HG02571 (cell line): ENCODE results near the gene SLX4IP.
"Not testable (repeated sequence)": the region's sequence is repeated elsewhere in the genome, so short reads cannot be mapped to it uniquely, and the experiment has no call there.

Source experiments
- ATAC-seq: cut with Tn5 transposase; IDR thresholded peaks from one replicate; pipeline ENCODE4 v1.9.1; 2021; ENCODE audit warnings: mild to moderate bottlenecking, moderate library complexity; ENCODE audit not compliant: unreplicated experiment

SLX4IP gene

DNA sequence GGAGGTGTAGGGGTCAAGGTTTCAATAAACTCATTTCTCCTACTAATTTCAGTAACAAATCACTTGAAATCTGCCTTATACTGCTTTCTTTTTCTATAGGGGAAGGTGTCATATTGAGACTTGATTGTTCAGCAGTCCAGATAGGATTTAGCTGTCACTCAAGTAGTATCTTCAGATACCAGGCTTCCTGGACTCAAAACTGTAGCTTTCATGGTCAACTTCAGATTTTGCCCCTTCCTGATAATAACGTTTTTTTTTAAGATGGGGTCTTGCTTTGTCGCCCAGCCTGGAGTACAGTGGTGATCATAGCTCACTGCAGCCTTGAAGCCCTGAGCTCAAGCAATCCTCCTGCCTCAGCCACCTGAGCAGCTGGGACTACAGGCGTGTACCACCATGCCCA is 160.9 kb downstream of the SLX4IP start:
- no peak for ATAC-seq

- no peak for ATAC-seq
Observed at GRCh38 chr20:10596710-10597121, 161.6 kb downstream of the SLX4IP start.

- no peak for ATAC-seq
Observed at GRCh38 chr20:10597637-10598036, 162.5 kb downstream of the SLX4IP start.

DNA sequence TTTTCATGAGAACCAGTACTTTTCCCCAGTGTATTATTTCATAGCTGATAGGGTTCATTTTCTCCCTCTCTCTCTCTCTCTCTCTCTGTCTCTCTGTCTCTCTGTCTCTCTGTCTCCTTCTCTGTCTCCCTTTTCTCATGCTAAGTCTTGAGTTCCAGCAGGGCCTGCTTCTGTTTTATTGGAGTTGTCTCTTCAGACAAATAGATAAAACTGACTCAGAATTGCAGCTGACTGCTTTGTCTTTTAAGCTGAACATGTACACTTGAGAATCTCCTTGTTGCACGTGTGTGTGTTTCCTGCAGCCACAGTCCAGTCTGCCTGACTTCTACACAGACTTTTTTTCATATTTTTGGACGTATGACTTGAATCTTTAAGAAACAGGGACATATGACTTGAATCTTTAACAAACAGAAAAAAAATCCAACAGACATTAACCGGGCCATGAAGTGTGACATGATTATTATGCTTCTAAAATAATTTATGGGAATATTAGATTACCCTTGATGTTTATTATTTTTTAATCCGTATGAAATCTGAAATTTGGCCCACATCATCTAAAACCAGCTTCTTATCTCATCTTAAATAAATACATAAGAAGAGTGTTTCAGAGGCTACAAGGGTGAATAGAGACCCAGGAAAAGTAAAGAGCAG is 167.2 kb downstream of the SLX4IP start:
- no peak for ATAC-seq

GRCh38 chr20:10603378-10603777 is 168.3 kb downstream of the SLX4IP start:
- no peak for ATAC-seq

- no peak for ATAC-seq
Observed at GRCh38 chr20:10603971-10604864, 169.1 kb downstream of the SLX4IP start.

- no peak for ATAC-seq
Observed at GRCh38 chr20:10604865-10605440, 169.8 kb downstream of the SLX4IP start.

GRCh38 chr20:10605547-10606195 is 170.6 kb downstream of the SLX4IP start:
- no peak for ATAC-seq

- no peak for ATAC-seq
Observed at GRCh38 chr20:10609276-10609675, 174.2 kb downstream of the SLX4IP start.

DNA sequence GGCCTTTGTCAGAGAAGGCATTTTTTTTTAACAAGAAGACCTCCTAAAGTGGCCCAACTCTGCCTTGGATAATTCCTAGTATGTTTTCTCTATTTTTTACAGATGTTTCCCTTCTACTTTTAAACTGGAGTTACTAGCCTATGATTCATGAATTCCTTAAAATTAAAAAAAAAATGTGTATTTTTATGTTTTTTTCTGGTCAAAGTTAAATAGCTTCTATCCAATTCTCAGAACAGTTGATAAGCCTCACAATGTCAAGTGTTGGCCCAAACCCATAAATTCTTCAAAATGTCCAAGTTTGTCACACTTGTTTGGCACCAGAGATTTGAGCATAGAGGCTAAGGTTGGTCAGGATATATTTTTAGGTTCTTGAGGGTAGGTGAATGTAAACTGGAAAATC is 174.7 kb downstream of the SLX4IP start:
- no peak for ATAC-seq

DNA sequence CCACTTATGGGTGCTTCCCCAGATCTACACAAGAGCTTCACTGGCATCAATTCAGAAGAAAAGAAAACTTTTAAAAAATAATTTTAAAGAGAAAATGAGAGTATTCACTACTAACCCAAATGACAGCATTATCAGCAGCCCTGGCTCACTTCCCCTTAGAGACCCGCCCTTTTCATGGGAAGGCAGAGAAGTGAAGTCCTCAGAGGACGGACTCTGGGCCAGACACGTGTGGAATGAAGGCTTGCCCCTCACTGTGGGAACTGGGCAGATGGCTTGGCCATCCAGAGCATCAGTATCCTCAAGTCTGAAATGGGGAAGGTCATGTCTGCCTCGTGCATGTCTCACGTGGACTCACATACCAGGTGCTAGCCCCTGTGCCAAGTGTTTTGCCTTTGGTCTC is 175.1 kb downstream of the SLX4IP start:
- no peak for ATAC-seq

GRCh38 chr20:10611357-10611756 is 176.3 kb downstream of the SLX4IP start:
- no peak for ATAC-seq

DNA sequence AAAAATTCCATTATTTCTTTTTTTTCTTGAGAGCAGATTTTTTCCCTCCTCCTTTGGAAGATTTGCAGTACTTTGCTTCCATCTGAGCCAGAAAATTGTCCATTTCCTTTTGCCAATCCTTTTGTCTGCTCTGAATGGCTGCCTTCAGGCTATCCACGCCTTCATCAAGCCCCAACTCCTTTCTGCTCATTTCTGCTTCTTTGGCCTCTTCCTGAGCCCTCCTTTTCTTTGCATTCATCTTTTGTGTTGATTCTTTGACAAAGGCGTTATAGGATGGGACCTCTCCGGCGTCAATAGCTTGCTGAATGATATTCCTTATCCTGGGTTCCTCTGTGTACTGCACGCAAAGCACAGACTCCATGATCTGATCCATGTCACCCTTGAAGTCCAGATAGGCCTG is 178.3 kb downstream of the SLX4IP start:
- ATAC-seq: not testable (repeated sequence)

GRCh38 chr20:10613911-10614310 is 178.8 kb downstream of the SLX4IP start:
- no peak for ATAC-seq

- ATAC-seq: no peak
Observed at GRCh38 chr20:10616212-10616611, 181.1 kb downstream of the SLX4IP start.

DNA sequence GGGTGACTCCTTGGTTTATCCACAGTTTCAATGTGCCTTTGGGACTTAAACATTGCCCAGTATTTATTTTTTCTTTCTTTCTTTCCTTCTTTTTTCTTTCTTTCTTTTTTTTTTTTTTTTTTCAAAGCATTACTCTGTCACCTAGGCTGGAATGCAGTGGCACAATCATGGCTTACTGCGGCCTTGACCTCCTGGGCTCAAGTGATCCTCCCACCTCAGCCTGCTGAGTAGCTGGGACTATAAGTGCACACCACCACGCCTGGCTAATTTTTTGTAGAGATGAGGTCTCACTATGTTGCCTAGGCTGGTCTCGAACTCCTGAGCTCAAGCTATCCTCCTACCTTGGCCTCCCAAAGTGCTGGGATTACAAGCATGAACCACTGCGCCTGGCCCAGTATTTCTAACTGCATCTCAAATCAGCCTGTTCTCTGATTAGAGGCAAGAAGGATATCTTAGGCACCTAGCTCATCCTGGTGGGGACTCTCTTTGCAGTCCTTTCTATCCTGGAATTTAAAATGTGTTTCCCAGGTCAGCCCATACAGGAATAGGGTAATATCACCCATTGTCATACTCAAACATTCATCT is 182.5 kb downstream of the SLX4IP start:
- ATAC-seq: not testable (repeated sequence)

DNA sequence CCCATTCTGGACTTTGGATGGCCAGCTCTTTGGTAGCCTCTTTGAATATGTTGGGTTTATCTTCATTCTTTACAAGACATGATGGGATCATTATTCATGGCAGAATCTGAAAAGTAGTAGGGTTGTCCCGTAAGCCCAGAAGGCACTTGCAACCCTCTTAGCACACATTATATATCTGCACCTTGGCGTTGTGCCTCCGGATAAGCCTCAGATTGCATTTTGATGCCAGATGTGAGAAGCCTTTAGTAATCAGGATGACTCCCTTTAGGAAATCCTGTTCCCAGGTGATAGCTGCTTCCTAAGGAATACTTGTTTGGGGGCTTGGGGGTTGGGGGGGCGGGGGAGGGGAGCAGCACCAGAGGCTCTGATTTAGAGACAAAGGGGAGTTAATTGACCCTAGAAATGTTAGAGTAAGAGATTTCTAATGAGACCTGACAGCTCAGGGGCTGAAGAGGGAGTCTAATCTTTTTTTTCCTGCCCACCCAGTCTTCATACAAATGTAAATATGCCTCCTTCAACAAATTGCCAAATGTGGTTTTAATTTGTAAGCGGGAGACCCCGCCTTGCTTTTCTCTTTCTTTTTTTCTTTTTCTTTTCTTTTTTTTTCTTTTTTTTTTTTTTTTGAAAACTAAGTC is 183.6 kb downstream of the SLX4IP start:
- no peak for ATAC-seq

GRCh38 chr20:10619427-10619826 is 184.3 kb downstream of the SLX4IP start:
- ATAC-seq: no peak

- no peak for ATAC-seq
Observed at GRCh38 chr20:10621149-10621548, 186.0 kb downstream of the SLX4IP start.

DNA sequence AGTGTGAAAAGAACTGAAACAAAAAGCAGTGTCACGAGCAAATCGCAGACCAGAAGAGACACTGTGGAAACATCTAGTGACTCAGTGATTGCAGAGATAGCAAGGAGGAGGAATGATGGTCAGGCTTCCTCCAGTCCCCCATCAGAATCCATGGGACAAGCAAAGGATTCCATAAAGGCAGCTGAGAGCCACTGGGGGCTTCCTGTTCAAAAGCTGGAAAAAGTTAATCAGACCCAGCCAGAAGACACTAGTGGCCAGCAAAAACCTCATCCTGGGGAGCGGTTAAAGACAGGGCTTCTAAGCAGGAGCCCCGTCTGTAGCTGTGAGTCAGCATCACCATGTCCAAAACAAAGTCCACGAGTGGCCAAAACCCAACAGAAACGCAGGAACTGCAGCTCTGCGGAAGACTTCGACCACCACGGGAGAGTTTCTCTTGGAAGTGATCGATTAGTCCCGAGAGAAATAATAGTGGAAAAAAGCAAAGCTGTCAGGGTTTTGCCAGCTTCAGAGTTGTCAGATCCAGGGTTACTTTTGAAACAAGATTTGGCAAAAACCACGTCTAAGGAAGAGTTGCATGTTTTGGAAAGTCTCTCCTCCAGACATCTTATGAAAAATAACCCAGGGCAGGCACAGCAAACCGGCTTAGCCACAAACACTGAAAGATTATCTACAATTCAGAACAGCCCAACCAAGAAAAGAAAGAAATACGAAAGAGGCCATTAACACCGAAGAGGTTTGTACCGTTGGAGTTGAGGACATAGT is 187.7 kb downstream of the SLX4IP start:
- no peak for ATAC-seq
